Measurements from ENCODE around the gene FAM20C.
"Not testable (repeated sequence)": the region's sequence is repeated elsewhere in the genome, so short reads cannot be mapped to it uniquely, and the experiment has no call there.

FAM20C gene

GRCh38 chr7:297141-297540 is 104.8 kb downstream of the FAM20C start:
- not testable (repeated sequence) for DNase-seq

GRCh38 chr7:297611-298374 is 105.4 kb downstream of the FAM20C start:
- DNase-seq = no peak

- no peak for DNase-seq
Observed at GRCh38 chr7:298375-298702, 106.0 kb downstream of the FAM20C start.

GRCh38 chr7:298743-299142 is 106.4 kb downstream of the FAM20C start:
- no peak for DNase-seq

GRCh38 chr7:299169-299568 is 106.8 kb downstream of the FAM20C start:
- DNase-seq = no peak

GRCh38 chr7:299628-300027 is 107.3 kb downstream of the FAM20C start:
- no peak for DNase-seq

- DNase-seq = no peak
Observed at GRCh38 chr7:300048-300447, 107.7 kb downstream of the FAM20C start.

GRCh38 chr7:300546-301290 is 108.3 kb downstream of the FAM20C start:
- no peak for DNase-seq

- DNase-seq = no peak
Observed at GRCh38 chr7:301291-302053, 109.1 kb downstream of the FAM20C start.

GRCh38 chr7:302054-302992 is 110.0 kb downstream of the FAM20C start:
- DNase-seq = no peak

- DNase-seq = no peak
Observed at GRCh38 chr7:303425-303824, 111.1 kb downstream of the FAM20C start.

- no peak for DNase-seq
Observed at GRCh38 chr7:303884-304573, 111.7 kb downstream of the FAM20C start.

- no peak for DNase-seq
Observed at GRCh38 chr7:304574-305409, 112.4 kb downstream of the FAM20C start.

- DNase-seq = no peak
Observed at GRCh38 chr7:305410-306151, 113.2 kb downstream of the FAM20C start.

- DNase-seq = no peak
Observed at GRCh38 chr7:307970-308369, 115.6 kb downstream of the FAM20C start.

GRCh38 chr7:309586-310228 is 117.3 kb downstream of the FAM20C start:
- DNase-seq = no peak
